A673 (cell line): Measurements from ENCODE around the gene OR6A2.

Source experiments
- EZH2 ChIP-seq: fragments of 200-600 bp; sonication (generic); IDR thresholded peaks from 2 replicates; pipeline ENCODE4 v1.6.1; 2017; ENCODE audit warnings: borderline replicate concordance, low read depth, mild to moderate bottlenecking, mixed read lengths, antibody characterized with exemption, low read length; ENCODE audit not compliant: poor library complexity, severe bottlenecking
- TF ChIP-seq, protein P1 (sequence below): fragments of 300-800, 200-600 bp; sonication (generic); conservative IDR thresholded peaks from 2 replicates; pipeline ENCODE4 v1.5.1; 2017; ENCODE audit warnings: low read depth, mild to moderate bottlenecking, antibody characterized with exemption, low read length, moderate library complexity, mixed read lengths

DNA sequence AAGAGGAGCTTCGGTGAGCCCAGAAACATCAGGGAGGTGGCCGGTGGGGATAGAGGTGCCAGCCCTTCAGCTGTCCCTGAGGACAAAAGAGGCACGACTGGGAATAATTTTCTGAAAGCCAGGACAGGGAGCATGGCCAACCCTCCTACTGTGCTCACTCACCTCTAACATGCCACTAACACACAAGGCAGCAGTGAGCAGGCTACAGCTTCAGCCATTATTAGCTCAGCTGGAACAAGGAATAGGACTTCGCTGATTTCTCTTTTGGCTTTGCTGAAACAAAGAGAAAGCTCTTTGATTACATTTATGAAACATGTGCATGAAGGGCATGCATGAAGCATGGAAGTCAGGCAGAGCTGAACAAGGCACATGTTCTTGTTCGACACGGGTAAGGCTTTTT is 33.9 kb upstream of the OR6A2 start:
- TF ChIP-seq, protein P1, sequence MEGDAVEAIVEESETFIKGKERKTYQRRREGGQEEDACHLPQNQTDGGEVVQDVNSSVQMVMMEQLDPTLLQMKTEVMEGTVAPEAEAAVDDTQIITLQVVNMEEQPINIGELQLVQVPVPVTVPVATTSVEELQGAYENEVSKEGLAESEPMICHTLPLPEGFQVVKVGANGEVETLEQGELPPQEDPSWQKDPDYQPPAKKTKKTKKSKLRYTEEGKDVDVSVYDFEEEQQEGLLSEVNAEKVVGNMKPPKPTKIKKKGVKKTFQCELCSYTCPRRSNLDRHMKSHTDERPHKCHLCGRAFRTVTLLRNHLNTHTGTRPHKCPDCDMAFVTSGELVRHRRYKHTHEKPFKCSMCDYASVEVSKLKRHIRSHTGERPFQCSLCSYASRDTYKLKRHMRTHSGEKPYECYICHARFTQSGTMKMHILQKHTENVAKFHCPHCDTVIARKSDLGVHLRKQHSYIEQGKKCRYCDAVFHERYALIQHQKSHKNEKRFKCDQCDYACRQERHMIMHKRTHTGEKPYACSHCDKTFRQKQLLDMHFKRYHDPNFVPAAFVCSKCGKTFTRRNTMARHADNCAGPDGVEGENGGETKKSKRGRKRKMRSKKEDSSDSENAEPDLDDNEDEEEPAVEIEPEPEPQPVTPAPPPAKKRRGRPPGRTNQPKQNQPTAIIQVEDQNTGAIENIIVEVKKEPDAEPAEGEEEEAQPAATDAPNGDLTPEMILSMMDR = no peak
- no peak for TF ChIP-seq EZH2
